Right lung (tissue), 5 donors: ENCODE measurements around the gene ASB4. TPM values are rescaled to one million over a fixed set of nuclear protein-coding genes. Genes with fewer than 3 reads are reported as not detected.

Source experiments
- DNase-seq, 2 donors: peaks; one replicate each; pipeline ENCODE4 v3.0.0-alpha.2; 2013
- polyA plus RNA-seq, 5 donors: library from polyadenylated mRNA; unstranded; fragments of 120-200 nt; gene quantifications; one replicate each; pipeline versions ENCODE4 v1.2.1 to v1.2.3, GENCODE V29; 2013; ENCODE audit warnings: inconsistent platforms in 1 of 5, low replicate concordance in 1 of 5; ENCODE audit not compliant: insufficient read length in 5 of 5, insufficient read depth in 1 of 5

ASB4 gene
- polyA plus RNA-seq, 5 donors, result 0.52 to 1.7 (median 1.3) TPM

GRCh38 chr7:95526128-95526738 lies 40.5 kb downstream of the ASB4 start:
- no peak for DNase-seq

- peak in 1 of 2 donors; percentile 52 for DNase-seq
Observed at GRCh38 chr7:95527033-95527775, 41.5 kb downstream of the ASB4 start.

- no peak for DNase-seq
Observed at GRCh38 chr7:95527776-95528250, 42.1 kb downstream of the ASB4 start.

GRCh38 chr7:95529701-95530100 lies 44.0 kb downstream of the ASB4 start:
- DNase-seq, result no peak

- DNase-seq, result no peak
Observed at GRCh38 chr7:95530881-95531280, 45.1 kb downstream of the ASB4 start.

- DNase-seq, result no peak
Observed at GRCh38 chr7:95531605-95532219, 46.0 kb downstream of the ASB4 start.

GRCh38 chr7:95534796-95535195 lies 49.1 kb downstream of the ASB4 start:
- DNase-seq, result no peak

GRCh38 chr7:95535662-95536061 lies 49.9 kb downstream of the ASB4 start:
- DNase-seq, result no peak

GRCh38 chr7:95536656-95537311 lies 51.0 kb downstream of the ASB4 start:
- no peak for DNase-seq

GRCh38 chr7:95537468-95537867 lies 51.7 kb downstream of the ASB4 start:
- DNase-seq, result no peak

- DNase-seq, result no peak
Observed at GRCh38 chr7:95539426-95539825, 53.7 kb downstream of the ASB4 start.

- DNase-seq, result no peak
Observed at GRCh38 chr7:95540366-95540765, 54.6 kb downstream of the ASB4 start.

- DNase-seq, result no peak
Observed at GRCh38 chr7:95543312-95543711, 57.6 kb downstream of the ASB4 start.

GRCh38 chr7:95544171-95544570 lies 58.4 kb downstream of the ASB4 start:
- DNase-seq, result no peak

- DNase-seq, result peak; percentile 47 to 61
Observed at GRCh38 chr7:95545007-95545615, 59.4 kb downstream of the ASB4 start.

- no peak for DNase-seq
Observed at GRCh38 chr7:95545673-95546072, 59.9 kb downstream of the ASB4 start.

GRCh38 chr7:95546647-95547046 lies 60.9 kb downstream of the ASB4 start:
- no peak for DNase-seq

GRCh38 chr7:95547361-95548348 lies 61.9 kb downstream of the ASB4 start:
- DNase-seq, result peak in 1 of 2 donors; percentile 36

GRCh38 chr7:95549818-95550529 lies 64.2 kb downstream of the ASB4 start:
- DNase-seq, result peak; percentile 72 to 73

GRCh38 chr7:95550546-95550945 lies 64.8 kb downstream of the ASB4 start:
- DNase-seq, result no peak
